ENCODE results near the gene PDE10A.

Gene PDE10A

GRCh38 chr6:165662749-165663376, at the start of gene PDE10A:
Gene PDE10A (minus strand): TSS chr6:165663241. CDS start chr6:165662811, 430 bp downstream.
- no peak for DNase-seq

DNA sequence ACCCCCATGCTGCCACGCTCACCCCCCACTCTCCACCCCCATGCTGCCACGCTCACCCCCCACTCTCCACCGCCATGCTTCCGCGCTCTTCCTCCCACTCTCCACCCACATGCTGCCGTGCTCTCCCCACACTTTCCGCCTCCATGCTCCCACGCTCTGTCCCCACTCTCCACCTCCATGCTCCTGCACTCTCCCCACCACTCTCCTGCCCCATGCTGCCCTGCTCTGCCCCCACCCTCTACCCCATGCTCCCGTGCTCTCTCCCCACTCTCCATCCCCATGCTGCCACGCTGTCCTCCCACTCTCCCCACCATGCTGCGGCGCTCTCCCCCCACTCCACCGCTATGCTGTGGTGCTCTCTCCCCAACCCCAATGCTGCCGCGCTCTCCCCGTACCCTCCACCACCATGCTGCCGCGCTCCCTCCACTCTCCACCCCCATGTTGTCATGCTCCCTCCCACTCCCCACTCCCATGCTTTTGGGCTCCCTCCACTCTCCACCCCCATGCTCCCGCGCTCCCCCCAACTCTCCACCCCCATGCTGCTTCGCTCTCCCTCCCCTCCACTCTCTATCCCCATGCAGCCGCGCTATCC, 46.0 kb upstream of the PDE10A start:
- no peak for DNase-seq

DNA sequence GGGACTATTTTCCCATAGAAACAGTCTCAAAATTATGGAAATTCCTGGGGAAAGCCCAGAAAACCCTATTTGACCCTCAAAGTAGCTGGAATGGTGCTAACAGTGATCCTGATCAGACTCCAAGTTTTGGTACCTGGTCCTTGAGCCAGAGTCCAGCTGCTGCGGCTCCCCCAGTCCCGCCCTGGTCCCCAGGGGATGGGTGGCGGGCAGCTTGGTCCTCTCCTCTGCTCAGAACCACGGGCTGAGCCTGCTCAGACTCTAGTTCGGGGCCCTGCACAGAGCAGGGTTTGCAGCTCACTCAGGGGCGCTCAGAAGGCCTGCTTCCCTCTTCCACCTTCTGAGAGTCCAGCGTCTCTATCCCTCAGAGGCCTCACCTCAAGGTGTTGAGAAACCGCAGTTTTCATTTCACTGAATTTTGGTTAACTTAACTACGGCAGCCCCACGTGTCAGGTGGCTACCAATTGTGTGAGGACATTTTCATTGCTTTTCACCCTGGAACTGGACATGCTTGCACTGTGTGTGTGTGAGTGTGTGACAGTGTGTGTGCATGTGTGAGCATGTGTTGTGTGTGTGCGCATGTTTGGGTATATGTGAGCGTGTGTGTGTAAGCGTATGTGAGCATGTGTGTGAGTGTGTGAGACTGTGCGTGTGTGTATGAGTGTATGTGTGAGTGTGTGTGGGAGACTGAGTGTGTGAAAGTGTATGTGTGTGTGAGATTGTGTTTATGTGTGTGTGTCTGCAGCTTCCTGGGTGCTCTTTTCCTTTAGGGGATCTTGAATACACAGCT, 44.2 kb upstream of the PDE10A start:
- no peak for DNase-seq

GRCh38 chr6:165705941-165706340, 42.9 kb upstream of the PDE10A start:
- no peak for DNase-seq

- DNase-seq: no peak
Measured at GRCh38 chr6:165704045-165704748, 41.2 kb upstream of the PDE10A start.

- DNase-seq: no peak
Measured at GRCh38 chr6:165702669-165703068, 39.6 kb upstream of the PDE10A start.

DNA sequence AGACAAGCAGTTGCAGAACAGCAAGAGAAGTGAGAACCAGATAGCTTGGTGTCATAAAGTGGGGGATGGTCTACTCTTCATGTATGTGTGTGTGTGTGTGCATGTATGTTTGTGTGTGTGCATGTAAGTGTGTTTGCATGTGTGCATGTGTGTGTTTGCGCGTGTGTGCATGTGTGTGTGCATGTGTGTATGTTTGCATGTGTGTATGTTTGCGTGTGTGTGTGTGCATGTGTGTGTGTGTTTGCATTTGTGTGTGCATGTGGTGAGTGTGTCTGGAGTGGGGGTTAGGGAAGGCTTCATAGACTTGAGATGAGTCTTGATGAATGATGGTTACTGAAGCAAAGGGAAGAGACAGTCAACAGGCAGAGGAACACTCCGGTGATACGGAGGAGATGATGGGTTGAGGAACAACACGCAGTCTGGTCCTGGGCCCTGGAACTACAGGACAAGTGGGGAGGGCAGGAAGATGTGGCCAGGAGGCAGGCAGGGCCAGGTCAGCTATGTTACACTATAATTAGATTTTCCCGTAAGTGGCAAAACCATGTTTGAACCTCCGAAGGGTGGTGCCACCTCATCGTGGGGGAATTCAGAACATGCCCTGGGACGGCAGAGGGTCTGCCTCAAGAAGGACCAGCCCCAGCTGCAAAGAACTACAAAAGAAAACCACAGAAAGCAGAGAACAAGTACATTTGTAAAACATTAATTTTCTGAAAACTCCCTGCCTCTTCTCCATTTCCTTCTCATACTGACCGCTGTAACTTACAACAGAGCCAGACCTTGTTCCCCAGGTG, 38.7 kb upstream of the PDE10A start:
- DNase-seq: no peak

- no peak for DNase-seq
Measured at GRCh38 chr6:165701005-165701404, 38.0 kb upstream of the PDE10A start.

DNA sequence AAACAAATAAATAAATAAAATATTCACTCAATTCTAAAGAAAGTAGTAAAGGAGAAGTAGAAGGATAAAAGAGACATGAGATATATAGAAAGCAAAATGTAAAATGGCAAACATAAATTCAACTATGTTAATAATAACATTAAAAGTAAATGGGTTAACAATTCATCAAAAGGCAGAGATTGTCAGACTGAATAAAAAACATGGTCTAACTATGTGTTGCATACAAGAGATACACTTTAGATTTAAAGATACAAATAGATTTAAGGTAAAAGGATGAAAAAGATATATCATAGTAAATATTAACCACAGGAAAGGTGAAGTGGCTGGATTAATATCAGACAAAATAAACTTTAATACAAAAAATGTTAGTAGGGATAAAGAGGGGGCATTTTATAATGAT, 35.8 kb upstream of the PDE10A start:
- DNase-seq: no peak

- DNase-seq: no peak
Measured at GRCh38 chr6:165697171-165697570, 34.1 kb upstream of the PDE10A start.

- DNase-seq: no peak
Measured at GRCh38 chr6:165695722-165696515, 32.9 kb upstream of the PDE10A start.

GRCh38 chr6:165694296-165694695, 31.3 kb upstream of the PDE10A start:
- DNase-seq: no peak

GRCh38 chr6:165692106-165692653, 29.1 kb upstream of the PDE10A start:
- no peak for DNase-seq

GRCh38 chr6:165689699-165690098, 26.7 kb upstream of the PDE10A start:
- DNase-seq: no peak

GRCh38 chr6:165686596-165687365, 23.7 kb upstream of the PDE10A start:
- no peak for DNase-seq

- DNase-seq: no peak
Measured at GRCh38 chr6:165685302-165685701, 22.3 kb upstream of the PDE10A start.

GRCh38 chr6:165684333-165684732, 21.3 kb upstream of the PDE10A start:
- DNase-seq: no peak

DNA sequence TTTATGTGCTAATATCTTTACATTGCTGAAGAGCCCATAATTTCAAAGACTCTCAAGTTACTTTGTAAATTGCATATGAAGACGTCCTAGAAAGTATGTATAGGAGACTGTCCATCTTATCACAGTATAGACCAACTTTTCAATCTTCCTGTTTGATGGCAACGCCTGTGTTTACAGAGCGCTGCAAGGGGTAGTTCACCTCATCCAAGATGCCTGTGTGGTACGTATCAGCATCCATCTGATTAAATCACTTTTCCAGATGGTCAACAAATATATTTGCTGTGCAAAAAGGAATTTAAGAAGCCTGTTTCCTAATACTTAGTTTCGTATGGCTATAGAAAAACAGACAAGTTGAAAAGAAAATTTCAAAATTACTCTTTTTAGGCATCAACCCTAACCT, 17.9 kb upstream of the PDE10A start:
- no peak for DNase-seq

DNA sequence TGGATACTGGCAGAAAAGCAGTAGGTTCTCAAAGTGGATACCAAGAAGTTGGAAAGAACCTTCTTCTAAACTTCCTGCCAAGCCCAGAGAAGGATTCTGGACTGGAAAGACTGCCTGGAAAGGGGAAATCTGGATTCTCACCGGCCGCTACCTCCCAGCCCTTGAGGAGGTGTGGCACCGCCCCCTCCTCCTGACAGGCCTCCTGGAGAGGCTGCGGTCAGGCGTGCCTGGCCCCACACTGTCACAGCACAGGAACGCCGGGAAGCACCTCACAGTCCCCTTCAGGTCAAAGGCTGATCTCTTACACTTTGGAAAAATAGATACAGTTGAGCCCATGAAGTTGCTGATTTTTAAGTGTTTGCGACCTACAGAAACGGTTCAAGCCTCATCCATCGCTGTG, 16.3 kb upstream of the PDE10A start:
- DNase-seq: no peak

DNA sequence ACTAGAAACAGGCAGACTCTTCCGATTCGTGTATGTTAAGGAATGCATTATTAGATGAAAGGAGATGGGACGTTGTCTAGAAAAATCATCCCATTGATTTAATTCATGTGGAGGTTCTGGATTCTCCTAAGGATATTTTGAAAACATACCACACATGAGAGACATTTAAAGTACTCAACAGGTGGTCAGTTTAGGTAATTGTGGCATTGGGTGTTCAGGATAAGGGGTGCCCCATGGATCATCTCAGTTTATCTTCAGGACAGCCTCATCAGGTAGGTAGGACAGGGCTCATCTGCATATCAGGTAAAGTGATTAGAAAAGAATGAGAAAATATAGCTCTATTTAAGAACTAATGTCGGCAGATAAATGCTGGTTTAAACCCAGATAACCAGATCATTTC, 15.9 kb upstream of the PDE10A start:
- DNase-seq: no peak

- no peak for DNase-seq
Measured at GRCh38 chr6:165678429-165678828, 15.4 kb upstream of the PDE10A start.

Measured in CD4-positive, alpha-beta T cell treated with Interleukin-15 for 1 hour (primary cell).